ENCODE data around the gene SHC2.
"Not testable (repeated sequence)": the region's sequence is repeated elsewhere in the genome, so short reads cannot be mapped to it uniquely, and the experiment has no call there.

The SHC2 gene

GRCh38 chr19:427675-428074, 33.2 kb downstream of the SHC2 start:
- not testable (repeated sequence) for DNase-seq (ENCODE audit: low read depth in 1 of 2, low spot score in 1 of 2)

DNA sequence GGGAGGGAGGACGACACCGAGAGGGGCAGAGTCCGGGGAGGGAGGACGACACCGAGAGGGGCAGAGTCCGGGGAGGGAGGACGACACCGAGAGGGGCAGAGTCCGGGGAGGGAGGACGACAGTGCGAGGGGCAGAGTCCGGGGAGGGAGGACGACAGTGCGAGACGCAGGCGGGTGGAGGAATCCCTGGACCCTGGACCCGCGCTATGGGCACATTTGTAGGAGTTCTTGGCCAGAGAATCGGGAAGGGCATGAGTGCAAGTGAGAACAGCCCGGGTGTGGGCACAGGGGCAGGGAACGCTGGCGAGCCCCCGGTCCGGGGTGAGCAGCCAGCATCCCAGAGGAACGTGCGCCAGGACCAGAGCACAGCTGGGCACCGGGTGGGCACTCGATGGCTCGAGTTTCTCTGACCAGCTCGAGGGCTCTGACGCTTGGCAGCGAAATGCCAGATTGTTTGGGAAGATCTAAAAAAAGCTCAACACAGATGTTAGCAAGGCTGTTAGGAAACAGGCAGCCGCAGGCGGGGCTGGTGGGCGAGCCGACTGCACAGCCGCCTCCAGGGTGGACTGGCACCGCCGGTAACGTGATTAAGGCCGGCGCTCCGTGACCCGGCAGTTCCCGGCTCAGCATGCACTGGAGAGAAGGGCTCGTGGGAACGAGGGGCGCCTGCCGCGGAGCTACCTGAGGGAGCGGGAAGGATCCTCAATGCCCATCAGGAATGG, 33.9 kb downstream of the SHC2 start:
- no peak for DNase-seq (ENCODE audit: low read depth in 1 of 2, low spot score in 1 of 2)

- DNase-seq (ENCODE audit: low read depth in 1 of 2, low spot score in 1 of 2) = no peak
Measured at GRCh38 chr19:425056-425455, 35.8 kb downstream of the SHC2 start.

GRCh38 chr19:424546-424945, 36.3 kb downstream of the SHC2 start:
- DNase-seq (ENCODE audit: low read depth in 1 of 2, low spot score in 1 of 2) = no peak

DNA sequence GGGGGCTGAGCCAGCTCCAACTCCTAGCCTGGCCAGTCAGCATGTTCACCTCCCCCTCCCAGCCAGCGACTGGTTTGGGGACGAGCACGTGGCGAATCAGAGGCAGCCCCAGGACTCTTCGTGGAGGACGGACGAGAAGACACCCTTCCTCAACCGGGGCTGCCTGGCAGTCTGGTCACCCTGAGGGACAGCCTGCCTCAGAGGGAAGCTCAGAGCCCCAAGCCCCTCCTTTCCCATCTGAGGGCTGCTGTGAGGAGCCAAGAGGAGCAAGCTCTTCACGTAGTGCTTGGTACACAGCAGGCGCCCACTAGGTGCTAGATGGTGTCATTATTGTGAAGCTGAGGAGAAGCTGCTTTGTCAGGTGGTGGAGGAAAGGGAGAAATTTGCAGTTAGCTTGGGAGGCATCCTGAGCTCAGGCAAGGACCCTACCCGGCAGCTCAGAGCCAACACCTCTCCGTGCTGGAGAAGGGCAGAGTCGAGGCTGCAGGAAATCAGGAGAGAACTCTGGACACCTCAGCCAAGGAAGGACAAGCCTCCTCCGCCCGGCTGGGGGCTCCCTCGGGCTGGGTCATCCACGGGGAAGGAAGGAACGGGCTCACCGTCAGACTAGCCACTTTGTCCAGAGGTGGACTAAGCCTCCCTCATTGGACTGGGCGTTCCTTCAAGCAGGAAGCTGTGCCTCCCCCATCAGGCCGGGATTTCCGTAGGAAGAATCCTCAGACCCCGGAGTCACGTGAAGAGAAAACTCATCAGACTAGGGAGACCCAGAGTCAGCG, 37.0 kb downstream of the SHC2 start:
- DNase-seq (ENCODE audit: low read depth in 1 of 2, low spot score in 1 of 2) = no peak

GRCh38 chr19:422917-423226, 38.0 kb downstream of the SHC2 start:
- not testable (repeated sequence) for DNase-seq (ENCODE audit: low read depth in 1 of 2, low spot score in 1 of 2)

DNA sequence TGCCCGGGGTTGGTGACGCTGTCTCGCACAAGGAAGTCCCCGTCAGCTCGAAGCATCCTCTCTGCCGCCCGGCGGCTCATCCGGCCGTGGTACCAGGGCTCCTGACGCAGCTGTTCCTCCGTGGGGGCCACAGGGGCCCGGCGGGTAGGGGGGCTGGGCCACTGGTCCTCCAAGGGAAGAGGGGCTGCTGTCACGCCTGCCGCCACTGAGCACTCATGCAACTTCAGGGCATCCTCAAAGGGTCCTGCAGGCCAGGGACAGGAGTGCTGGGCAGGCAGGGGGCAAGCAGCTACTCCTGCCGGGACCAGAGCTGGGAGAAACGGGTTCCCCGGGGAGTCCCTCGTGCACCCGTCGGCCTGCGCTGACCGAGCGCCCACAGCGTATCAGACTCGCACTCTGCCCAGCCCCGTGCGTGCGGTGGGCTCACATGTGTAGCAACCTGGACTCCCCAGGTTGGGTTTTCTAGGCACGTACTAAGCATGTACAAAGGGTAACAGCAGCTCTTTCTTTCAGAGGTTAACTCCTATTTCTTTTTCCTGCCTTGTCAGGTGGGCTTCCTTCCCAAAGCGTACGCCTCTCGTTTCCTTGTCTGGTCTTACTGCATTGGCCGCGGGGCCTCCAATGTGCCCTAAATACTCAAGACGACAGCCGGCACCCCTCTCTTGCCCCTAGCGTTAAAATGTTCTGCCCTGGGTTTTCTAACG, 38.5 kb downstream of the SHC2 start:
- DNase-seq (ENCODE audit: low read depth in 1 of 2, low spot score in 1 of 2) = no peak

- no peak for DNase-seq (ENCODE audit: low read depth in 1 of 2, low spot score in 1 of 2)
Measured at GRCh38 chr19:419721-420515, 40.9 kb downstream of the SHC2 start.

DNA sequence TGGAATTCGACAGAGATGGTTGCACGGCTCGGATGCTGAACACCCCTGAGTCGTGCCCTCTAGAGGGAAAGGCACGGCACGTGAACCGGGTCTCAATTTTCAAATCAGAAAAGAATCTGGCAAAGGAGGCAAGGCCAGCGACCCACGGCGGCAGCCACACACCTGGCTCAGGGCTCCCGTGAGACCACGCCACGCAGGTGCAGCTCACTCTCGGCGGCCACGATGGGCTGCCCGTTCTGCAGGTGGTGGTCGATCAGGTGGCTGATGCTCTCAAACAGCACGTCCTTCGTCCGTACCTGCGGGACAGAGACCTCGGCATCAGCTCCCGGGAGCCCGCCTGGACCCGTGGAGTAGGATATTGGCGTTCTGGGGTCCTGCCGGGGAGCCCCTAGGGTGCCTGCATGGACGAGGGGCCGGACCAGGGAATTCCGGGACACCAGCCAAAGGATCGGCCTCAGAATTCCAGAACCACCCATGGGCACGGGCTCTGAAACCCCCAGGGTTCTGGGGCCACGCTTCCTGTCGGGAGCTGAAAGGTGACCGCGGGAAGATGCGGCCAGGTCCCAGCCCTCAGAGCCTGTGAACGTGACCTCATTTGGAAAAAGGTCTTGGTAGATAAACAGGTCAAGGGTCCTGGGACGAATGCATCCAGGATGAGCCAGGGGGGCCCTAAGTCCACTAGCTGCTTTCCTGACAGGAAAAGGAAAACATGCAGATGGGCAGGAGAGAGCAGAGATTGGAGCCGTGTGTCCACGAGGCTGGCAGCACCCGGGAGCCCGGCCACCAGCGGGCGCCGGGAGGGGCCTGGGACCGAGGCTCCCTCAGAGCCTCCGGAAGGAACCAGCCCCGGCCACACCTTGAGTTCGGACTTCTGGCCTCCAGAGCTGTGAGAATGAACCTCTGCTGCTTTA, 41.8 kb downstream of the SHC2 start:
- no peak for DNase-seq (ENCODE audit: low read depth in 1 of 2, low spot score in 1 of 2)

GRCh38 chr19:416416-416815, 44.4 kb downstream of the SHC2 start:
- DNase-seq (ENCODE audit: low read depth in 1 of 2, low spot score in 1 of 2) = no peak

GRCh38 chr19:415292-415691, 45.5 kb downstream of the SHC2 start:
- DNase-seq (ENCODE audit: low read depth in 1 of 2, low spot score in 1 of 2) = no peak

DNA sequence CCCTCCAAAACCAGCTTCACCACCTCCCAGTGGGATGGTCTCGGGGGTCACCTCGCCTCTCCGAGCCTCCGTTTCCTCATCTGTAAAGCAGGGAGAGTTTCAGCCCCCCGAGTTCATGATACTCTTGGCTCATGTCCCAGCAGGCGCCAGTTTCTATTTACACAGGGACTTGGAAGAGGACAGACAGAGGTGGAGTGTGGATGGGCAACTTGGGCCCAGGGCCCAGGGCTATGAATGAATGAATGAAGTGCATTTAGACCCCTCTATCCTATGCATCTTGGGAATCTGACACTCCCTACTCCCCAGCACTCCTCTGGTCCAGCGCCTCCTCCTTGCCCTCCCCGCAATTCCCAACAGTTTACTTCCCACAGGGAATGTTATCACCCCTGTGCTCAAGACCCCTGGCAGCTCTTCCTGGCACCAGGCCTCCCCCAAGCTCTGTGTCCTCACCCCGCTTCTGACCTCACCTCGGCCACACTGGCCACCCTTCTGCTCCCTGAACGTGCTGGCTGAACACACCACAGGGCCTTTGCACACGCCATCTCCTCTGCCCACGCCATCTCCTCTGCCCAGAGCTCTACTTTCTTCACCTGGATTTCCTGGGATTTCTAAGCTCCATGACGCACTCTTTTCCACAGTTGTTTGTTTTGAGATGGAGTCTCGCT, 46.9 kb downstream of the SHC2 start:
- no peak for DNase-seq (ENCODE audit: low read depth in 1 of 2, low spot score in 1 of 2)

- DNase-seq (ENCODE audit: low read depth in 1 of 2, low spot score in 1 of 2) = no peak
Measured at GRCh38 chr19:412356-413355, 48.2 kb downstream of the SHC2 start.

- no peak for DNase-seq (ENCODE audit: low read depth in 1 of 2, low spot score in 1 of 2)
Measured at GRCh38 chr19:411723-412355, 49.0 kb downstream of the SHC2 start.

DNA sequence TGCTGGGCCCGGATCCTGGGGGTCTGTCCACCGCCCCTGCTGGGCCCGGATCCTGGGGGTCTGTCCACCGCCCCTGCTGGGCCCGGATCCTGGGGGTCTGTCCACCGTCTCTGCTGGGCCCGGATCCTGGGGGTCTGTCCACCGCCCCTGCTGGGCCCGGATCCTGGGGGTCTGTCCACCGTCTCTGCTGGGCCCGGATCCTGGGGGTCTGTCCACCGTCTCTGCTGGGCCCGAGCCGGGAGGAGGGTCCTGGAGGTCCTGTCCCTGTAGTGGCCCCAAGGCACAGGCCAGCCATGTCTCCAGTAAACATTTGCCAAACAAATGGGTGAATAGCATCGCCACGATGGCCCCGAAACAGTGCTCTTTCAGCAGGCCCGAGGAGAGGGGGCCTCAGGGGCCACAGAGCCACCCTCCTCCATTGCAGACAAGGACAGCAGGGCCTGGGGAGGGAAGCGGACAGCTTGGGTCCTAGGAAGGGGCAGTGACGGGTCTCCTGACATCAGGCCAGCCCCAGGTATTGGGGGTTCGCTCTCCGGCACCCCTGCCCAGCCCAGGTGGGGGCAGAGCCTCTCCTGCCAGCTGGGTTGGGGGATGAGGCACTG, 49.6 kb downstream of the SHC2 start:
- DNase-seq (ENCODE audit: low read depth in 1 of 2, low spot score in 1 of 2) = not testable (repeated sequence)

DNA sequence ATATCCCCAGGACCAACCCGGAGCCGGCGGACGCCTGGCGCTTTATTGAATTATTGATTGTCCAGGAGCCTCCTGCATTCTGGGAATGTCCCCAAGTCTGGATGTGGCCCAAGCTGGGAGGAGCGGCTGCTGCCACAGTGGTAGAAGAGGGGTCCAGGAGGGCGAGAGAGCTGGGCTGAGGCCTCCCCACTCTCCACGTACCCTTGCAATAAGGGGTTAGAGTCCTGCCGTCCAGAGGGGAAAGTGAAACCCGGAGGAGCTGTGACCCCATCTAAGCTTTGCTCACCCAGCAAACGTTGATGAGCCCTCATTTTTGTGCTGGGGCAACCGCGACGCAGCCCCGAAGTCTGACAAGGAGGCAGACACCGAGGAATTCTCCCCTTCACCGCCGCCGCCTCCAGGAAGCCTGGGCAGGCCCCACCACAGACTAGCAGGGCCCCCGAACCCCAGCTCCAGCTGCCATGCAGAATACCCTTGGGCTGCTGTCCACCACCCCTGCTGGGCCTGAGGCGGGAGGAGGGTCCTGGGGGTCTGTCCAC, 50.5 kb downstream of the SHC2 start:
- no peak for DNase-seq (ENCODE audit: low read depth in 1 of 2, low spot score in 1 of 2)

DNA sequence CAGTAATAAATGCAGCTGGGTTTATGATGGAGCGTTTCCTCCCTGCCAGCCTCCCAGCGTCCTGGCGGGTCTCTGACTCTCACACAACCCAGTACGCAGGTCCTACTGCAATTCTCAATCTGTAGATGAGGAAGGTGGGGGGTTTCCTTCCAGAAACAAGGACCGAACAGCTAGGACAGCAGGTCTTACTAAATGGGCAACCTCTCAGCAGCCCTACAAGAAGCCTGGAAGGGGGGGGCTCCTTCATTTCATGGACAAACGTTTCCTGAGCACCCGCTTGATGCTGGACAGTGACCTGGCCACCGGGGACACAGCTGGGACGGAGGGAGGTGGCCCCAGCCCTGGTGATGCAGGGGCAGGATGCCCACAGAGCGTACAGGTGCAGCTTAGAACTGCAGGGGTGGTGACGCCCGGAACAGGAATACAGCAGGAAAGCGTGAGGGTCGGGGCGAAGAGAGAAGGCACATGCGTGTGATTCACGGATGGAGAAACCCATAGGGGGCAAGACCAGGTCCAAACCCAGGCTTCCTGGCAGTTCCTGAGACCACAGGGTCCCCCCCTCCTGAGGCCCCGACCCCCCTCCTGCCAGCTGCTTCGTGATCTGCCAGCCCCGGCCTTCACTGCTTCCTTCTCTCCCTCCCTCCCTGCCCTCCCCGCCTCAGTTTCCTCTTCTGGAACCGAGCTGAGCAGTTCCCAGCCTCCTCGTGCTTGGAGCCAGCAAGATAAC, 51.2 kb downstream of the SHC2 start:
- DNase-seq (ENCODE audit: low read depth in 1 of 2, low spot score in 1 of 2) = no peak

All from activated CD4-positive, alpha-beta T cell treated with anti-CD3 and anti-CD28 coated beads, Interleukin-2, amount 50 U/mL, for 24 hours (primary cell).